Esophagus squamous epithelium (tissue), 4 donors: ENCODE results near the gene SLX9.

ENCODE experiments used
- POLR2A ChIP-seq, 4 donors: fragments of 450-650 bp; IDR thresholded peaks; one replicate each; pipeline ENCODE4 v1.6.1; 2017; ENCODE audit warnings: antibody characterized with exemption in 4 of 4, mild to moderate bottlenecking in 4 of 4, moderate library complexity in 3 of 4
- TF ChIP-seq, protein P1 (sequence below), 6 experiments: fragments of 450-650 bp in 4 of 6; fragments of 200-600 bp in 2 of 6; sonication (generic) in 2 of 6; IDR thresholded peaks; one replicate each; pipeline ENCODE4 v1.5.1; 2016 to 2019; ENCODE audit warnings: antibody characterized with exemption in 6 of 6, mild to moderate bottlenecking in 4 of 6, moderate library complexity in 4 of 6

DNA sequence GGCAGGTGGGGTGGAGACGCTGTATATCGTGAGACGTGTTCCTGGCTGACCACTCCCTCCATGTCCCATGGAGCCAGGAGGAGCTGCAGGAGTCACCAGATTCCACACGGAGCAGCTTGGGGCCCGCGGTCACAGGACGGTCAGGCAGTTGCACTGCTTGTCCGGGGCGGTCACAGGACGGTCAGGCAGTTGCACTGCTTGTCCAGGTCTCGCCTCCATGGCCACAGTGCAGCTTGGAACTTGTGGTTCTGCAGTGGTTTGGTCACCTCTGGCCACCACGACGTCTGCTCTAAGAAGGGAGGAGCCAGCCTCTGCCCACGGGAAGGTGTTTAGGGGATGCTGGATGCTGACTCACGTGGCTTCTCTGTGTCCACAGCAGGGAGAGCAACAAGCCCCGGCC lies 33.0 kb downstream of the SLX9 start:
- TF ChIP-seq, protein P1, sequence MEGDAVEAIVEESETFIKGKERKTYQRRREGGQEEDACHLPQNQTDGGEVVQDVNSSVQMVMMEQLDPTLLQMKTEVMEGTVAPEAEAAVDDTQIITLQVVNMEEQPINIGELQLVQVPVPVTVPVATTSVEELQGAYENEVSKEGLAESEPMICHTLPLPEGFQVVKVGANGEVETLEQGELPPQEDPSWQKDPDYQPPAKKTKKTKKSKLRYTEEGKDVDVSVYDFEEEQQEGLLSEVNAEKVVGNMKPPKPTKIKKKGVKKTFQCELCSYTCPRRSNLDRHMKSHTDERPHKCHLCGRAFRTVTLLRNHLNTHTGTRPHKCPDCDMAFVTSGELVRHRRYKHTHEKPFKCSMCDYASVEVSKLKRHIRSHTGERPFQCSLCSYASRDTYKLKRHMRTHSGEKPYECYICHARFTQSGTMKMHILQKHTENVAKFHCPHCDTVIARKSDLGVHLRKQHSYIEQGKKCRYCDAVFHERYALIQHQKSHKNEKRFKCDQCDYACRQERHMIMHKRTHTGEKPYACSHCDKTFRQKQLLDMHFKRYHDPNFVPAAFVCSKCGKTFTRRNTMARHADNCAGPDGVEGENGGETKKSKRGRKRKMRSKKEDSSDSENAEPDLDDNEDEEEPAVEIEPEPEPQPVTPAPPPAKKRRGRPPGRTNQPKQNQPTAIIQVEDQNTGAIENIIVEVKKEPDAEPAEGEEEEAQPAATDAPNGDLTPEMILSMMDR (IDR thresholded peaks at IDR 0.05), result no peak
- no peak for TF ChIP-seq POLR2A (IDR thresholded peaks at IDR 0.05)
